Hematopoietic multipotent progenitor cell treated with erythropoietin and hydrocortisone succinate and interleukin-3 and kit ligand, for 6 days (in vitro differentiated cells): ENCODE results near the gene ACSM5.
"Not testable (repeated sequence)": the region's sequence is repeated elsewhere in the genome, so short reads cannot be mapped to it uniquely, and the experiment has no call there.

Experiments used
- DNase-seq: peaks from one replicate; pipeline ENCODE4 v3.0.0-alpha.2; 2015

The ACSM5 gene

DNA sequence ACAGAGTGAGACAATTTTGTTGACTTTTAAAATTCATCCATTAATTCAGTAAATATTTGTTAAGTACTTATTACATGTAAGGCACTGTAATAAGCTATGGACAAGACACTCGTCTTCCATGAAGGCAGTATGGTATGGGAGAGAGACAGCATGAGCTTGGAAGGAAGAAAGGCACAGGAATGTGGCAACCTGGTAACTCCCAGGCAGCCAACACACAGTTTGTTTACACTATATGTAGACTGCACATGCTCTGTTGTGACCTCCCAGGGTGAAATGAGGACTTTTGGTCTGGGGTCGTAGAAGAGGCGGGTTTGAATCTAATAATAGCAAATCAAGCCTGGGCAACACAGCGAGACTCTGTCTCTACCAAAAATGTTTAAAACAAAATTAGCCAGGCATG lies 51.0 kb downstream of the ACSM5 start:
- not testable (repeated sequence) for DNase-seq

DNA sequence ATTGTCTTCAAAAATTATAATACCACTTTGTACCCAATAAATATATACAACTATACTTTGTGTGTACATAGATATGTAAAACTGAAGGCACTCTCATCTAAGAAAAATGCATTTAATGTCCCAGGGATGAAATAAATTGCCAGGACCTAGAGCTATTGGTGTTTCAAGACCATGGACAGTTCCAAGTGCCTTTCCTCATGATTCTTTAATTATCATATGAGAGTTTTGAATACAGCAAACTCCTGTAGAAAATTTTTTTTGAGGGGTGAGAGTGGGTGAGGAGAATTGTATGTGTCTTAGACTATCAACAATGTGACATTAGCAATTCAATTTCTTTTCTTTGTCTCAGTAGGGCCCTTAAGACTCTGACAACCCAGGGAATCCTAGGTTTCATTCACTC lies 59.6 kb downstream of the ACSM5 start:
- not testable (repeated sequence) for DNase-seq

DNA sequence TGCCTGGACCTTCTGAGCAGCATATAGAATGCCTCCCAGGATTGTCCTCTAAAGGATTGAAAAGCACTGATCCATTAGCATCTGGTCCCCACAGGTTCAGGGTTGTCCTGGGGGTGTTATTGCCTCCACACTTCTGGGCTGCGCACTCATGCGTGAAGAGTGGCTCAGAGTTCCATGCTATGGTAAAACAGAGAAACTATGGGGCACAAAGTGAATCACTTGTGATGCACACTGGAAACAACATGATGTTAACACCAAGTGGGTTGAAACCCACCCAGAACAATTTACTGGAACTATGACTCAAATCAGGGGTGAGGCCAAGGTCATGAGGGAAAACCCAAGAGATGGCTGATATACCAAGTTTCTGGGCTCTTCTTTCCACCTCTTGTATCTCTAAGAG lies 60.6 kb downstream of the ACSM5 start:
- not testable (repeated sequence) for DNase-seq

DNA sequence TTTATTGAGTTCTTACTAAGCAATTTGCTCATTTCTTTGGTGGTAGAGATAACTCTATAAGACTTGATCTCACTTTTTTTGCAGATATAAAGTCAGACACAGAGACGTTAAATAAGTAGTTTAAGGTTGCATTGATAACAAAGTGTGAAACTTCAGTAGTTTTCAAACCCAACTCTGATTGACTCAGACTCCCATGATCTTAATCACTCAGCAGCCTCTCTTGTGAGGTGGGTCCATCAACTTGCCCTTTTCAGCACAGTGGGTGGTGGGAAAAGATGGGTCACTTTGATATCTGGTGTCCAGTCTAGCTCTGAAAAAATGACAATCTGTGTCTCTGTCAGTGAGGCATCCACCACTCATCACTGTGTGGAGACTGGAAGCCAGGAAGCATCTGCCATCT lies 61.4 kb downstream of the ACSM5 start:
- not testable (repeated sequence) for DNase-seq

DNA sequence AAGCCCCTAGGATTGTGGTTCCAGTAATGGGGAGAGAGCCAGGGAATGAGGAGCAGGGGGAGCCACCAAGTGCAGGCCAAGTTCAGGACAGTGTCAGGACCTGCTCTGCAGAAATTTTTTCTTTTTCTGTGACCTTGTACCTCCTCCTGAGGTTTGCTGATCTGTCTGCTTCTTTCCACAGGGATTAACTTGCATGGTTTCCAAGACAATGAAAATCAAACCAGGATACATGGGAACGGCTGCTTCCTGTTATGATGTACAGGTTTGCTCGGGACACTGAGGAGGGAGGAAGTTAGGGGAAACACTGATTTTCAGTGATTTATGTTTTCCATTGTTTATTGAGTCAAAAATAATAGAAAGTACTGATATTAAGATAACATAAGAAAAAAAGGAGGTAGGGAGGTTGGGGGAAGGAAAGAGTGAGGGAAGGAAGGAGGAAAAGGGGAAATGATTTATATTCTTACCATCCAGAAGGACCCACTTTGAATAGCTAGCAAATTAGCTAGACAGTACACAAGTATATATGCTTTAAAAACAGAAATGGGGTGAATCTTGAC lies 67.9 kb downstream of the ACSM5 start:
- DNase-seq: not testable (repeated sequence)

DNA sequence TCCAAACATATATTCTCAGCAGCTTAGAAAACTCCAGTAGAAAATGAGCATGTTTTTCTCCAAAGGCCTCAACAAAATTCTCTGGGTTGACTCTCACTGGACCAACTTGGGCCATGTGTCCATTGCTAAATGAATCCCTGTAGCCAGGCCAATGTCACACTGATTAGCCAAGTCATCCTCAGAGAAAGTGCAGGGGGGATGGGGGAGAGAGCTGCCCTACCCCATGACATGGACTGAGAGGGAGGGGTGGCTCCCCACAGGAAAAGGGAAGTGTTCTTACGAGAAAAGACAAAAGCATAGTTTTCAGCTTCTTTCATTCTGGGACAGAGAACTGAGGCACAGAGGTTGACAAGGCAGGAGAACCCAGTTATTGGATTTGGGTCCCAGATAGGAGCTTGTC lies 74.7 kb downstream of the ACSM5 start:
- not testable (repeated sequence) for DNase-seq

DNA sequence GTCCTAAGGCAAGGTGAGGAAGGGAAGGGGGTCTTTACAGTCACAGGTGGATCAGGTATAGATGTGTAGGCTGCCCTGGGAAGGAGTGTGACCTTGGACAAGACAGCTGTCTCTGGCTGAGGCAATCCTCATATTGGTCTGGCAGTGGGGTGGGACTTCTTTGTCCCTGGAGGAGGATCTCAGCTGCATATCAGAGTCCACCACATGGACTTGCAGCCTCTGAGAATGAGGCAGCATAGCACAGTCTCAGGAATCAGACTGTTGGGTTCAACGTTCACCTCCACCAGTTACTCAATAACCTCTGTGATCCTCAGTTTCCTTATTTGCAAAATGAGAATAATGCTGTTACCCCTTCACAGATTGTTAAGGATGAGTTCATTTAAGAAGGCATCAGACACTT lies 75.4 kb downstream of the ACSM5 start:
- DNase-seq: no peak

DNA sequence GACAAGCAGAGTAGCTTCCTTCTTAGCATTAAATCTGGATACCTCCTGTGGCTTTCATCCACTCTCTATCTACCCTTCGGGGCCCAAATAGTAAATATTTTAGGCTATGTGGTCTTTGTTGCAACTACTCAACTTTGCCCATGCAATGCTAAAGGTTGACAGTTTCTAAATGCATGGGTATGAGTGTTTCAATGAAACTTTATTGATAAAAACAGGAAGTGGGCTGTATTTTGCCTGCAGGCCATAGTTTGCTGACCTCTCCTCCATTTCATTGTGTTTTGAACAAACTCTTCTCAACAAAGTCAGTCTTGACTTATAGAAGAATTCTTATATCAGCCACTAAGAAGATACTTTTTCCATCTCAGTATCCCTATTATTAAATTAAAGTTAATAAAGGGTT lies 76.1 kb downstream of the ACSM5 start:
- DNase-seq: no peak
